Activated CD4-positive, alpha-beta T cell treated with anti-CD3 and anti-CD28 coated beads, Interleukin-2, amount 10 ng/mL, durations not matched to agents 24 days and 14 days (primary cell): ENCODE data around the gene GOLT1A. TPM values are rescaled to one million over a fixed set of nuclear protein-coding genes. Genes with fewer than 3 reads are reported as not detected.
"Not testable (repeated sequence)": the region's sequence is repeated elsewhere in the genome, so short reads cannot be mapped to it uniquely, and the experiment has no call there.

Source experiments
- DNase-seq: peaks from one replicate; pipeline ENCODE4 v3.0.0; 2022
- H3K27ac Mint-ChIP-seq: one replicate; pipeline ENCODE4 v1.8.0; 2022; ENCODE audit warnings: mild to moderate bottlenecking, mixed read lengths
- H3K27me3 Mint-ChIP-seq: one replicate; pipeline ENCODE4 v1.8.0; 2022; ENCODE audit warnings: mixed read lengths
- H3K36me3 Mint-ChIP-seq: one replicate; pipeline ENCODE4 v1.8.0; 2022; ENCODE audit warnings: low read depth, mild to moderate bottlenecking, mixed read lengths
- H3K4me1 Mint-ChIP-seq: one replicate; pipeline ENCODE4 v1.8.0; 2021; ENCODE audit warnings: mixed read lengths
- H3K4me3 Mint-ChIP-seq: one replicate; pipeline ENCODE4 v1.8.0; 2022; ENCODE audit warnings: mild to moderate bottlenecking, moderate library complexity, mixed read lengths
- H3K9me3 Mint-ChIP-seq: one replicate; pipeline ENCODE4 v1.8.0; 2021; ENCODE audit warnings: mixed read lengths
- intact Hi-C: fragments of 100-400 bp; cut with micrococcal nuclease; formaldehyde crosslinking; loops from one replicate; pipeline ENCODE4 v1.15.1; 2023
- total RNA-seq: library from RNA; stranded (reverse); gene quantifications from 2 replicates; pipeline ENCODE4 v1.2.3, GENCODE V29; 2022

The GOLT1A gene
- total RNA-seq, 1 donor from 2014 or later = not detected

DNA sequence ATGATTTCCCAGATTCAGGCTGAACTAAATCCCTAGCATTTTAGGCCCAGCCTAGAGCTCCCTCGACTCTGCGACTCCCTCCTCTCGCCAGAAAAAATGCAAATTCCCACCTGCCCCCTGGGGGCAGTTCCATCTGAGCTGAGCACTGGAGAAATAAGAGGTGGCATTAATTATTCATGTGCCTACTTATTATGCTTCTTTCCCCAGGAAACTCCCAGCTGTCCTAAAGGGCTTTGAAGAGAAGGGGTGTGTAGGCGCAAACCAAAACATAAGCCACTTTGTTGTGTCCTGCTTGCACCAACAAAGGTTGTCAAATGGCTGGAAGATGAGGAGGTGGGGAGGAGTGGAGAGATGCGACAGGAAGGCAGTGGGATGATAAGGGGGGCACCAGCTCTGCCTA, 41.4 kb upstream of the GOLT1A start:
- Mint-ChIP-seq H3K27ac (no peak overlapping the region), H3K4me1 (peaks cover 3% of the 10 kb centered on the region), H3K4me3 (no peak overlapping the region), H3K27me3 (no peaks in the 10 kb centered on the region), H3K36me3 (no peaks in the 10 kb centered on the region), H3K9me3 (no peaks in the 10 kb centered on the region)
- intact Hi-C loops = no loop called here
- no peak for DNase-seq

DNA sequence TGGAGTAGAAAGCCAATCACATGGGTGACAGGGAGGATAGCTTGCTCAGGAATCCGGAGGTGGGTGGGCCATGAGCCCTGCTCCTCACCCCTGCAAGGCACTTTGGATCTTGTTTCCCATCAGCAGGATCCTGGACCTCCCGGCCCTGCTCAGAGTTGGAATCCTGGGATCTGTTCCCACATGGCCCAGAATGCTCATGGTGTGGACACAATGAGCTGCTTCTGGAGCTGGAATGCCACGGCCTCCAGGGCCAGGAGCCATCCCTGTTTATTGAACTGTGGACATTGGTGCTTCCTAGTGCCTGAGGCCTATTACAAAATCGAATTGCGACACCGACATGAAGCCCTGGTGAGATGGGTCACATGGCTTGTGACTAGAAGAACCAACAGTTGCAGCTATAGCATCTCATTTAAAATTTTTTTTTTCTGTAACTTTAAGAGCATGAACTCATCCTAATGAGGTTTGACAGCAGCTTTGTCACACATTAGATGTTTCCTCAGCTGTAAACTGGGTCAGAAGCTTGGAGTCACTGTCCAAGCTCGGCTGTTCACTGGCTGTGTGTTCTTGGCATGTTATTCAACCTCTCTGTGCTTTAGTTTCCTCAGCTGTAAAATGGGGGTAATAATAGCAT, 40.4 kb upstream of the GOLT1A start:
- H3K27ac Mint-ChIP-seq = no peak overlapping the region
- no peaks in the 10 kb centered on the region for H3K36me3 Mint-ChIP-seq
- no peaks in the 10 kb centered on the region for H3K27me3 Mint-ChIP-seq
- H3K9me3 Mint-ChIP-seq = no peaks in the 10 kb centered on the region
- no peak for DNase-seq
- intact Hi-C loops = no loop called here
- H3K4me3 Mint-ChIP-seq = no peak overlapping the region
- peaks cover 3% of the 10 kb centered on the region for H3K4me1 Mint-ChIP-seq

DNA sequence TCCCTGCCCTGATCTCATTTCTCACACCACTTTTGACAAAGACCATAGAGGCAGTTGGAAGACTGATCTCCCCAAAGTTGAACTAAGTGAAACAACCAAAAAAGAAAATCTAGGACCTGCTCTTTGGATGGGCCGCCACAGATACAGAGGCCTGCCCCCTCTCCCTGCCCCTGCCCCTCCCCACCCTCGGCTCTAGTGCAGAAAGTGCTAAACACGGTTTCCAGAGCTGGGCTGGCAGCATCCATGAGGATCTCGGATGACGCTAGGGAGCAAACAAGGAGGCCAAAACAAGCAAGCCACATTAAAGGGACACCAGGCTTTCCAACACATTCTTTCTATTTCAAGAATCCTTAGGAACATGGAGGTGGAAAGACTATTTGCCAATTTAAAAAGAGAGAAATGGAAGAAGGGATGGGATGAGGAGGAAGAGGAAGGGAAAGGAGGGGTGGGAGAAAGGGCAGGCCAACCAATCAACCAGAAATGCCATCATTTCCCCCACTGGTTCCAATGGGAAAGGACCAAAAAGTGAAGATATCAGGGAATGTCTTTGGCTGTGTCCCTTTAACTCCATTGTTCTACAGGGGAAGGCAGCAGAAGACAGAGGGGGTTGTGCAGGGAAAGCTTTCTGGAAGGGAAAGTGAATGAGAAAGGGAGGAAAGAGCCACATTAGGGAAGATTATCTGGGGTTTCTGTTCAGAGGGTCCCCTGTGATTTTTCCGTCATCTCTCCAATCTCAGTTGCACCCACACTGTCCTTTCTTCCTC, 38.3 kb upstream of the GOLT1A start:
- Mint-ChIP-seq H3K36me3 (no peaks in the 10 kb centered on the region), H3K9me3 (no peaks in the 10 kb centered on the region), H3K4me1 (no peaks in the 10 kb centered on the region), H3K4me3 (no peak overlapping the region), H3K27me3 (no peaks in the 10 kb centered on the region), H3K27ac (no peak overlapping the region)
- DNase-seq = no peak
- intact Hi-C loops = no loop called here

DNA sequence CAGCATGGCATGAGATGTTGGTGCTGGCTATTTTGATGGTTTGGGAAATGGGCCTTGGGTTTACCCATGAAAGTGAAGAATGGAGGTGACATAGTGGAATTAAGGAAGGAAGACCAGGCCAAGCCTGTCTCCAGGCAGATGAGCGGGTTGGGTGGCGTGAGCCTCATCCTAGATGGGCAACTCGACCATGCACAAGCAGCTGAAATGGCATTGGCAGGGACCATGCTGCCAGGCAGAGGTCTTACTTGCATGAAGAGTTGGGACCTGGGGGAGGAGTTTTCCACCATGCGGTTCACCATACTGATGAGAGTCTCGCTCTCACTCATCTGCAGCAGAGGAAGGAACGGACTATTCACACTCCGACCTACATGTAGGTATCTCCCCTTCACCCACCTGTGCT, 37.5 kb upstream of the GOLT1A start:
- Mint-ChIP-seq H3K4me1 (no peaks in the 10 kb centered on the region), H3K9me3 (no peaks in the 10 kb centered on the region), H3K4me3 (no peak overlapping the region), H3K36me3 (no peaks in the 10 kb centered on the region), H3K27ac (no peak overlapping the region), H3K27me3 (no peaks in the 10 kb centered on the region)
- no peak for DNase-seq
- intact Hi-C loops = no loop called here

DNA sequence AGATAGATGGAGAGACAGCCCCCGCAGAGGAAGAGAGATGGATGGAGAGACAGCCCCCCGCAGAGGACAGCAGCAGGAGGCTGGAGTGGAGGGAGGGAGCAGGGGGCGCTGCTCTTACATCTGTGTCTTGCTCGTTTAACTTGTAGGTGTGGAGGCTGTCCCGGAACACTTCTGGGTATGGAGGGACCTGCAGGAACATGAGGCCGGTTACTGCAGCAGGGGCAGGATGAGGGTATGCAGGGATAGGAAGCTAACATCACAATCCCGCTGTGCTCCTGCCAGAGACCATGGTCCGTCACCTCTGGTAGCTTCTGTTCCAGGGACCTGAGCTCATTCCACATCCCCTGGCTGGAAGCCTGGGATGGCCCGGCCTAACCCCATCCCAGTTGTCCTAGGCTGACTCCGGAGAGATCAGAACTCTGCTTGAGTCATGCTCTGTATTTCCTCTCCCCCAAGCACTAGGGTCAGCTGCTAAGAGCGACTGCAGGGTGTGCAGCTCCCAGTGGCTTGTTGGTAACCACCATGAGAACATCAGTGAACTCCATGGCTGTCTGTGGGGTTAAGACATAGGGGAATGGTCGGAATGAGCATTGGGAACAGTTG, 36.7 kb upstream of the GOLT1A start:
- Mint-ChIP-seq H3K4me1 (no peaks in the 10 kb centered on the region), H3K36me3 (no peaks in the 10 kb centered on the region), H3K27me3 (no peaks in the 10 kb centered on the region), H3K4me3 (no peak overlapping the region), H3K27ac (no peak overlapping the region), H3K9me3 (no peaks in the 10 kb centered on the region)
- intact Hi-C loops = no loop called here
- DNase-seq = no peak

DNA sequence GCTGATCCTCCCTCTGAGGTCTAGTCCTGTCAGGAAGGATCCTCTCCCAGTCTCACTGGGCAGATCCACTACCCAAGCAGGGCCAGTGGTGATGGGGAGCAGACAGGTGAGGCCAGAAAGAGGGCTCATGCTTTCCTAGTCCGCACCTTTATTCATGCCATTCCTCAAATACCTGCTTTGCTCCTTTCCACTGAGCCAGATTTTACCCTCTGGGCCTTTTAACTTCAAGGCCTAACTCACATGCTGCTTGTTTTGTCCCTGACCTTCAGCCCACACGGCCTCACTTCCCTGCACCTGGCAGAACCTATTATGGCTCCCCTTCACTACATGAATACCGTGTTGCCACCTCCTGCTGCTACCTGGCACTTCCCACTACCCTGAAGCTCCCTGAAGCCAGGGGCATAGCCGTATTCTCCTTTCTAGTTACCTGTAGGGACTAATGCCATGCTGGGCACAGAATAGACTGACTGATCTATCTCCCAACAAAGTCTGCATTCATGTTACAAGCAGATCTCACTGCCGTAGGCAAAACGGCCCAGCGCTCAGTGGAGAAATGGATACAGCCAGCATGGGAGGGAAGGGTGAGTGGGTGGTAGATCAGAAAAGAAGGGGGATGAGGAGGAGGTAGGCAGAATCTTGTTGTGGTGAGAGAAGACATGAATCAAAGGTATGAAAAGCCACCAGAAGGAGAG, 36.1 kb upstream of the GOLT1A start:
- H3K27ac Mint-ChIP-seq = no peak overlapping the region
- H3K27me3 Mint-ChIP-seq = no peaks in the 10 kb centered on the region
- no peak overlapping the region for H3K4me3 Mint-ChIP-seq
- DNase-seq = no peak
- intact Hi-C loops = no loop called here
- no peaks in the 10 kb centered on the region for H3K36me3 Mint-ChIP-seq
- H3K4me1 Mint-ChIP-seq = no peaks in the 10 kb centered on the region
- H3K9me3 Mint-ChIP-seq = no peaks in the 10 kb centered on the region

DNA sequence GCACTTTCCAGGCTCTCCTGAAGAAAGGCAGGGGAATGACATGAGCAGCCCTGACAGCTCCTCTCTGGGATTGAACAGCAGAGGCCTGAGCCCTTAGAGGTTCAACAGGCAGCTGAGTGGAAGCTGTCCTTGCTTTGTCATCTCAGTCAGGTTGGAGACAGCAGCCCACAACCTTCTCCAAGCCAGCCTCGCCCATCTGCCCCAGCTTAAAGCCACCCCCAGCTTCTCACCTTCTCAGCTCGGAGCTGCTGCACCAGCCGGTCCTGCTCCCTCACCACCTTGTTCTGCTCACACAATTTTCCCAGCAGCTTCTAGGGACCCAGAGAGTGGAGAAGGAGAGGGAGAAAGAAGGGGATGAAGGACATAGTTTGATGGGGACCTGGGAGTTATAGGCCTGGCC, 35.2 kb upstream of the GOLT1A start:
- H3K4me3 Mint-ChIP-seq = no peak overlapping the region
- no peaks in the 10 kb centered on the region for H3K36me3 Mint-ChIP-seq
- no peak overlapping the region for H3K27ac Mint-ChIP-seq
- no peaks in the 10 kb centered on the region for H3K27me3 Mint-ChIP-seq
- no peak for DNase-seq
- no peaks in the 10 kb centered on the region for H3K9me3 Mint-ChIP-seq
- intact Hi-C loops = no loop called here
- no peaks in the 10 kb centered on the region for H3K4me1 Mint-ChIP-seq

DNA sequence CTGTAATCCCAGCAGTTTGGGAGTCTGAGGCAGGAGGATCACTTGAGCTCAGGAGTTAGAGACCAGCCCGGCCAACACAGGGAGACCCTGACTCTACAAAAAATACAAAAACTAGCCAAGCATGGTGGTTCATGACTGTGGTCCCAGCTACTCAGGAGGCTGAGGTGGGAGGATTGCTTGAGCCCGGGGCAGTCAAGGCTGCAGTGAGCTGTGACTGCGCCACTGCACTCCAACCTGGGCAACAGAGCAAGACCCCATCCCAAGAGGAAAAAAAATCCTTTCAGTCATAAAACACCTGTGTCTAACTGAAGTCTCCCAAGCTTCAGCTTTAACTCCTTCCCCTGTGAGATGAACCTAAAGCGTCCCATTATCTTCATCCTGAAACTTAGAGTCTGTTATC, 33.1 kb upstream of the GOLT1A start:
- no peak overlapping the region for H3K27ac Mint-ChIP-seq
- no peak overlapping the region for H3K4me3 Mint-ChIP-seq
- intact Hi-C loops = no loop called here
- no peaks in the 10 kb centered on the region for H3K9me3 Mint-ChIP-seq
- H3K27me3 Mint-ChIP-seq = no peaks in the 10 kb centered on the region
- H3K4me1 Mint-ChIP-seq = no peaks in the 10 kb centered on the region
- H3K36me3 Mint-ChIP-seq = no peaks in the 10 kb centered on the region
- DNase-seq = no peak

DNA sequence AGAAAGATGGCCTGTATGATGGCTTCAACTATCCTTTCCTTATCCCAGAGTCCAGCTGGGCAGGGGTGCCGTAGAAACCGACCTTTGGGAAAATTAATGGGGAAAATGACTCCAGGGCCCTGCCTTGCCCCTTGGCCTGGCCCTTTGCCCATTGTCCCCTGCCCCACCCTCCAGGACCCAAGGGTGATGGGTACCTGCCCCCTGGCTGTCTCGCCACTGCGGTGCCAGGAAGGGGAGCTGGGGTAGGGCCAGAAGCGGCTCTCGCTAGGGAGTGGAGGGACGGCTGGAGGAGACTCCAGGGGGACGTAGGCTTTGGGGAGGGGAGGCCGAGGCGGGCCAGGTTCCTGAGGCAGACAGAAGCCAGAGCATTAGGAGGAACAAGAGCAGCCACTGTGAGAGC, 29.1 kb upstream of the GOLT1A start:
- peaks cover 2% of the 10 kb centered on the region for H3K27me3 Mint-ChIP-seq
- intact Hi-C loops = no loop called here
- H3K4me1 Mint-ChIP-seq = no peaks in the 10 kb centered on the region
- H3K9me3 Mint-ChIP-seq = no peaks in the 10 kb centered on the region
- DNase-seq = no peak
- no peak overlapping the region for H3K27ac Mint-ChIP-seq
- H3K36me3 Mint-ChIP-seq = no peaks in the 10 kb centered on the region
- no peak overlapping the region for H3K4me3 Mint-ChIP-seq

DNA sequence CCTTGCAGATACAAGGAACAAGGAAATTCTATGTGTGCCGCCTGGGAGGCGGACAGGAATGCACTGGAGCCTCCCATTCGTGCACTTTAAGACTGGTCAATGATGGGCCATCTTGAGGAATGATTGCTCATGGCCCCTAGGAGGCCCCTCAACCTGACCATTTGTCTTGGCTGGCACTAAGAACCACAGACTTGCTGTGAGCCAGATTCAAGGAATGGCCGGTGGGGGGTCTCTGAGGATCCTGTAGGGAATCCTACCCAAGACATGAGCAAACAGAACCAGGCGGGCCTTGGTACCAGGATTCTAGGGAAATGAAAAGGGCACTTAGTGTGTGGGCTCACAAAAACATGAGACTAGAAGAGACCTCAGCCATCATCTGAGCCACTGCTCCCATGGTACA, 28.1 kb upstream of the GOLT1A start:
- H3K27me3 Mint-ChIP-seq = peaks cover 2% of the 10 kb centered on the region
- no peak for DNase-seq
- H3K9me3 Mint-ChIP-seq = no peaks in the 10 kb centered on the region
- H3K4me1 Mint-ChIP-seq = no peaks in the 10 kb centered on the region
- H3K36me3 Mint-ChIP-seq = no peaks in the 10 kb centered on the region
- intact Hi-C loops = no loop called here
- H3K27ac Mint-ChIP-seq = no peak overlapping the region
- H3K4me3 Mint-ChIP-seq = no peak overlapping the region

DNA sequence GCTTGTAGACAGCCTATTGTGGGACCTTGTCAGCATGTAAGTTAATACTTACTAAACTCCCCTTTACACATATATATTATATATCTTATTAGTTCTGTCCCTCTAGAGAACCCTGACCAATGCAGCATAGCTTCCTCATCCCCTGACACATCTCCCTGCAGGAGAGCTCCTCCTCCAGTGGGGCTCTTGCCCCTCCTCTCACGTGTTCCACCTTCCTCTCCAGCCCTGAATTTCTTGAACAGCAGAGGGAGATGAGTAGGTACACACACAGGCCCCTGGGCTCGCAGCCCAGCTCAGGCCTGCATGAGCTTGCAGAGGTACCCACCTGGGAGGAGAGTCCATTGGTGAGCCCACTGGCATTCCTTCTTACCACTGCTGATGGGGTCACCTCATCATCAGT, 27.3 kb upstream of the GOLT1A start:
- DNase-seq = no peak
- Mint-ChIP-seq H3K4me1 (no peaks in the 10 kb centered on the region), H3K36me3 (no peaks in the 10 kb centered on the region), H3K4me3 (no peak overlapping the region), H3K9me3 (no peaks in the 10 kb centered on the region), H3K27ac (no peak overlapping the region), H3K27me3 (peaks cover 2% of the 10 kb centered on the region)
- intact Hi-C loops = no loop called here

DNA sequence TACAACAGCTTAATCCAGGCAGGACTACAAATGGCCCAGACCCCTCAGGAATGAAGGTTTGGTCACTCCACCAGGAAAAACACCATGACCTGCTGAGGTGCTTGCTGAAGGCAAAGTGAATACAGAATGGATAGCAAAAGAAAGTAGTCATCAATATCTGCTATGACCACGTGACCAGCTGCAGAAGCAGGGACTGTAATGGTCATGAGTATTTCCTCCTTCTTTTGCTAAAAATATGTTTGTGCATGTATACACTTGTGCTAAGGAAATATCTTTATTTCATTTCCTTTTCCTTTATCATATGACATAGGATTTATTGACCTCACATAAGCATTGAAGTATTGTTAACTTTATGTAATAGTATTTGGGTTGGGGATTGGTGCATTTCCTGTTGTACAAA, 26.4 kb upstream of the GOLT1A start:
- H3K36me3 Mint-ChIP-seq = no peaks in the 10 kb centered on the region
- intact Hi-C loops = no loop called here
- no peaks in the 10 kb centered on the region for H3K4me1 Mint-ChIP-seq
- H3K27me3 Mint-ChIP-seq = peaks cover 5% of the 10 kb centered on the region
- no peak overlapping the region for H3K4me3 Mint-ChIP-seq
- H3K27ac Mint-ChIP-seq = no peak overlapping the region
- DNase-seq = no peak
- no peaks in the 10 kb centered on the region for H3K9me3 Mint-ChIP-seq

DNA sequence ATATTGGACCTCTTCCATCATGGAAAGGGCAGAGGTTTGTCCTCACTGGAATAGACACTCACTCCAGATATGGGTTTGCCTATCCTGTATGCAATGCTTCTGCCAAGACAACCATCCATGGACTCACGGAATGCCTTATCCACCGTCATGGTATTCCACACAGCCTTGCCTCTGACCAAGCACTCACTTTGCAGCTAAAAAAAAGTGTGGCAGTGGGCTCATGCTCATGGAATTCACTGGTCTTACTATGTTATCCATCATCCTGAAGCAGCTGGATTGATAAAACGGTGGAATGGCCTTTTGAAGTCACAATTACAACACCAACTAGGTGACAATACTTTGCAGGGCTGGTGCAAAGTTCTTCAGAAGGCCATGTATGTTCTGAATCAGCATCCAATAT, 25.6 kb upstream of the GOLT1A start:
- DNase-seq, H3K4me1 Mint-ChIP-seq, H3K9me3 Mint-ChIP-seq: not testable (repeated sequence)

DNA sequence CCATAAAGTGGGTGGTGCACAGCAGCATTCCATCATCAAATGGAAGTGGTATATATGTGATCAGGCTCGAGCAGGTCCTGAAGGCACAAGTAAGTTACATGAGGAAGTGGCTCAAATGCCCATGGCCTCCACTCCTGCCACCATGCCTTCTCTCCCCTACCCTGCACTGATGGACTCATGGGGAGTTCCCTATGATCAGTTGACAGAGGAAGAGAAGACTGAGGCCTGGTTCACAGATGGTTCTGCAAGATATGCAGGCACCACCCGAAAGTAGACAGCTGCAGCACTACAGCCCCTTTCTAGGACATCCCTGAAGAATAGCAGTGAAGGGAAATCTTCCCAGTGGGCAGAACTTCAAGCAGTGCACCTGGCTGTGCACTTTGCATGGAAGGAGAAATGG, 24.7 kb upstream of the GOLT1A start:
- H3K9me3 Mint-ChIP-seq, H3K4me3 Mint-ChIP-seq, H3K27ac Mint-ChIP-seq, H3K4me1 Mint-ChIP-seq, intact Hi-C loops, DNase-seq, H3K27me3 Mint-ChIP-seq, H3K36me3 Mint-ChIP-seq: not testable (repeated sequence)

More for the DNA sequence above, 25.6 kb upstream of the GOLT1A start:
- H3K27ac Mint-ChIP-seq, H3K36me3 Mint-ChIP-seq, H3K27me3 Mint-ChIP-seq, intact Hi-C loops, H3K4me3 Mint-ChIP-seq: not testable (repeated sequence)
